ENCODE results near the gene EMILIN3. TPM values are rescaled to one million over a fixed set of nuclear protein-coding genes. Genes with fewer than 3 reads are reported as not detected.
"Not testable (repeated sequence)": the region's sequence is repeated elsewhere in the genome, so short reads cannot be mapped to it uniquely, and the experiment has no call there.

The EMILIN3 gene
- total RNA-seq, 4 donors from 2014 or later = 0.40 to 1.5 (median 0.90) TPM

GRCh38 chr20:41314386-41314785 is 52.2 kb downstream of the EMILIN3 start:
- WGBS, 2 donors (ENCODE audit: low coverage in 1 of 2) = 72 to 79% methylated on average over 2 of the region's 2 CpGs
- H3K36me3 ChIP-seq = no peaks in the 10 kb centered on the region
- no peak for DNase-seq
- H3K27me3 ChIP-seq = no peaks in the 10 kb centered on the region
- TF ChIP-seq POLR2A (IDR thresholded peaks at IDR 0.05) (no peak), EP300 (IDR thresholded peaks at IDR 0.05; ENCODE audit: low read depth) (no peak), POLR2AphosphoS5 (IDR thresholded peaks at IDR 0.05) (no peak), CTCF (IDR thresholded peaks at IDR 0.05) (no peak)
- peak overlapping the region in 3 of 4 donors; percentile 83 to 92 (median 86) for H3K27ac ChIP-seq
- in situ Hi-C loops (cut with MboI; ENCODE audit: low pct_ligation_motif_present in 1 of 4, low pct_unique_long_range_greater_than_20kb in 1 of 4, low sequenced_read_pairs in 3 of 4) = no loop called here
- H3K9me3 ChIP-seq = no peaks in the 10 kb centered on the region
- intact Hi-C loops (cut with DNase I; ENCODE audit: low total_unique reads) = no loop called here
- peaks cover 10 to 32% (median 20%) of the 10 kb centered on the region in 4 donors for H3K4me1 ChIP-seq
- H3K4me3 ChIP-seq = no peak overlapping the region

- intact Hi-C loops (cut with DNase I; ENCODE audit: low total_unique reads); H3K9me3 ChIP-seq: not testable (repeated sequence)
These were observed 54.6 kb downstream of the EMILIN3 start for GRCh38 chr20:41312009-41312408.

More at GRCh38 chr20:41312009-41312408, 54.6 kb downstream of the EMILIN3 start:
- H3K4me3 ChIP-seq; H3K27ac ChIP-seq; H3K36me3 ChIP-seq; H3K27me3 ChIP-seq; in situ Hi-C loops (cut with MboI; ENCODE audit: low pct_ligation_motif_present in 1 of 4, low pct_unique_long_range_greater_than_20kb in 1 of 4, low sequenced_read_pairs in 3 of 4); DNase-seq: not testable (repeated sequence)
- peaks cover 19 to 38% (median 26%) of the 10 kb centered on the region in 4 donors for H3K4me1 ChIP-seq
- 96 to 100% methylated on average over 5 to 6 of the region's 6 CpGs for WGBS, 2 donors (ENCODE audit: low coverage in 1 of 2)

Other genes with a start within 250 kb of the EMILIN3 start
- gene PLCG1, start 229.3 kb downstream of the EMILIN3 start, total RNA-seq = 100 to 1,000 TPM in 3 of 4 donors, 10 to 100 TPM in 1; 82.7 to 377 (median 155) TPM
- 10 to 100 TPM; 22.7 to 34.8 (median 26.4) TPM for gene ZHX3, start 49.1 kb downstream of the EMILIN3 start, total RNA-seq
- 100 to 1,000 TPM in 2 of 4 donors, 10 to 100 TPM in 2; 96.9 to 263 (median 134) TPM for gene LPIN3, start 26.0 kb downstream of the EMILIN3 start, total RNA-seq

Data from transverse colon (tissue), 4 donors.